Muscle layer of duodenum (tissue), 2 donors: ENCODE data around the gene PTPRT.

ENCODE experiments used
- H3K27ac ChIP-seq: one replicate; pipeline ENCODE4 v1.7.0; 2013; ENCODE audit warnings: mild to moderate bottlenecking, low read length
- H3K27me3 ChIP-seq: one replicate; pipeline ENCODE4 v1.7.0; 2013; ENCODE audit warnings: low read depth, mild to moderate bottlenecking, control low read depth, low read length
- H3K36me3 ChIP-seq, 2 donors: one replicate each; pipeline ENCODE4 v1.7.0; 2013; ENCODE audit warnings: low read length in 2 of 2, control low read depth in 1 of 2, mild to moderate bottlenecking in 1 of 2; ENCODE audit not compliant: insufficient read depth in 2 of 2, control insufficient read depth in 1 of 2
- H3K4me1 ChIP-seq, 2 donors: one replicate each; pipeline ENCODE4 v1.7.0; 2013; ENCODE audit warnings: low read length in 2 of 2, mild to moderate bottlenecking in 2 of 2, control low read depth in 1 of 2, moderate library complexity in 1 of 2; ENCODE audit not compliant: insufficient read depth in 2 of 2, control insufficient read depth in 1 of 2
- H3K4me3 ChIP-seq, 2 donors: one replicate each; pipeline ENCODE4 v1.7.0; 2013; ENCODE audit warnings: low read length in 2 of 2, low read depth in 1 of 2, mild to moderate bottlenecking in 1 of 2
- H3K9me3 ChIP-seq, 2 donors: one replicate each; pipeline ENCODE4 v1.7.0; 2013; ENCODE audit warnings: low read length in 2 of 2, control low read depth in 1 of 2, mild to moderate bottlenecking in 1 of 2; ENCODE audit not compliant: control insufficient read depth in 1 of 2
- donor health status: healthy.

The PTPRT gene

DNA sequence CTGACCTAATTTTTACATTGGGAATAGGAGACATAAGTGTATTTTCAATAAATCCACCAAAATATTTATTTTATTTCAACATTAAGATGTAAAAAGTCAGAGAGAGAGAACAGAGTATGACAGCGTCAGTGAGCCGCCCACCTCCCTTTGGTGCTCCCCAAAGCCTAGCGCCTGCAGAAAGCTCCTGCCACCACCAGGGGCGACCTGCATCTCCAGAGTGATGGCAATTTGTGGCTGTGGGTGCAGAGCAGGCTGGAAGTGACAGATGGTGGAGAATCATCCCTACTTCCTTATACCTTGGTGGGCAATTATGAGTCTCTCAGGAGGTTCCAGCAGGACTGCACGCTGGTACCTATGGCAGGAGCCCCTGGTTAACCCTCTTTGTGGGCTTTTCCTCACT lies 87.3 kb downstream of the PTPRT start:
- Histone ChIP-seq H3K27me3 (no peaks in the 10 kb centered on the region), H3K9me3 (no peaks in the 10 kb centered on the region)

DNA sequence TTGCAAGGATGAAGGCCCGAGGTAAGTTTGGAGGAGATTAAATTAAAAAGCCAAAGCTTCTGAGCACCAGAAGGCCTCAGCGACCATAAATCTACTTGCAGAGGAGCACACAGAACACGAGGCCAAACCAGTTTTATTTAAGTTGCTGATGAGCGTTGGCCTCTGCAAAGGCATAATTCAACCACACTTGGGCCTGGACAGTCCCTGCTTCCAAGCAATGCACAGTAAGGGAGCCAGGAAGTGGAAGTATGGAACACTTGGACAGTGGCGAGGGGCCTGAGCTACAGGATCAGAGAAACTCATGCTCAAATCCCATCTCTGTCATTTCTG lies 92.8 kb downstream of the PTPRT start:
- H3K4me1 ChIP-seq: peaks cover 0 to 5% of the 10 kb centered on the region in 2 donors
- no peaks in the 10 kb centered on the region for H3K27me3 ChIP-seq
- H3K4me3 ChIP-seq: no peak overlapping the region
- H3K27ac ChIP-seq: no peak overlapping the region
- no peaks in the 10 kb centered on the region for H3K36me3 ChIP-seq
- H3K9me3 ChIP-seq: no peaks in the 10 kb centered on the region

More for the DNA sequence above, 87.3 kb downstream of the PTPRT start:
- no peak overlapping the region for H3K4me3 ChIP-seq
- H3K27ac ChIP-seq: no peak overlapping the region
- H3K4me1 ChIP-seq: no peaks in the 10 kb centered on the region
- H3K36me3 ChIP-seq: no peaks in the 10 kb centered on the region

DNA sequence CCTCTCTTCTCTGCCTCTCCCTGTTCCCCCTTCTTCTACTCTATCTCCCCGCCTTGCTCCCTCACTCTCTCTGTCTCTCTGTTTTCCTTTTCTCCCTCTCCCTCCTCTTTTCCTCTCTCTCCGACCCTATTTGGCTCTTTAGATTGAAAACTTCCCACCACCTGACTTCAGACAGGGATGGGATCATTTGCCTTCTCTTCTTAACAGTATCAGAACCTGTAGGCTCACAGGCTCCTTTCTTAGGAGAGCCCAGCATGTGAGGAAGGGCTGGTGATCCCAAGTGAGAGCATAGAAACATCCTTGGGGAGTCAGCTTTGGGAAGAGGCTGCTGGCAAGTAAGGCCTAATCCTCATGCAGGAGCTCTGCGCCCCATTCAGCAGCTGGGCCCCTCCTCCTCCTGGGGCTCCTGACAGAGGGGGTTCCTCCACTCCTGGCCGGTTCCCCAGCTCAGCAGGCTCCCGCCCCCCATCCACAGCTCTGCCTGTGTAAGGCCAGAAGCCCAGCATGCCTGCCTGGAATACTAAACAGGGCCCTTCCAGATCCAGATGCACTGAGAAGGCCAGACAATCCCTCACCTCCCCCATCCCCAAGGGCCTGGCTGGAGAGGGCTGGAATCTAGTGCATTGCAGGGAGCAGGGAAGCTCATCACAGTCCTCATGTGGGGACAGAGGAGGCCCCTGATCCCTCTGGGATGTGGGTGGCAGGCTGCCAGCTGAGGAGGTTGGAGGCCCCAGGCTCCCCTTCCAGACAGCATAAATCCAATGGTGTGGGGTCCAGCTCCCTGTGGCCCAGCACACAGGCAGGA lies 93.4 kb downstream of the PTPRT start:
- Histone ChIP-seq H3K36me3 (no peaks in the 10 kb centered on the region), H3K9me3 (no peaks in the 10 kb centered on the region), H3K4me3 (no peak overlapping the region), H3K27ac (no peak overlapping the region), H3K27me3 (no peaks in the 10 kb centered on the region), H3K4me1 (peaks cover 0 to 5% of the 10 kb centered on the region in 2 donors)

DNA sequence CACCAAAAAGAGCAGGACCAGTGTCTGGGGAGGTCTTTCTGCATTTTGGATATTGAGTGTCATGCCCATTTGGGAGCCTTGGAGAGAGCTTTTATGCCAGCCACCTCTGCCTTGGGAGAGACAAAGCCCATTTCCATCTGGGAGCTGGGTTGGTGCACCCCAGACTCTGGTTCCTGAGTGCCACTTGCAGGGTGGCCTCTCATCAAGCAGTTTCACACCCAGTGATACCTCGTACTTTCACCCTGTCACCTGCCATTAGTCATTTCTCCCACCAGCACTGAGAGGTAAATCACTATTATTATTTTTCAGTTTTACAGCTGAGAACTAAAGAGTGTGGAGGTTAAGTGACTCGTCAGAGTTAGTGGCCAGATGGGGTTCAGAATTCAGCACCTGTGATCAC lies 94.7 kb downstream of the PTPRT start:
- H3K4me1 ChIP-seq: peaks cover 0 to 5% of the 10 kb centered on the region in 2 donors
- H3K9me3 ChIP-seq: no peaks in the 10 kb centered on the region
- H3K27me3 ChIP-seq: no peaks in the 10 kb centered on the region
- no peaks in the 10 kb centered on the region for H3K36me3 ChIP-seq
- H3K27ac ChIP-seq: no peak overlapping the region
- H3K4me3 ChIP-seq: no peak overlapping the region

GRCh38 chr20:43092386-43093088 lies 97.2 kb downstream of the PTPRT start:
- Histone ChIP-seq H3K27ac (no peak overlapping the region), H3K27me3 (no peaks in the 10 kb centered on the region), H3K9me3 (no peaks in the 10 kb centered on the region), H3K4me3 (no peak overlapping the region), H3K4me1 (peaks cover 0 to 5% of the 10 kb centered on the region in 2 donors), H3K36me3 (no peaks in the 10 kb centered on the region)

- H3K27ac ChIP-seq: no peak overlapping the region
- no peaks in the 10 kb centered on the region for H3K27me3 ChIP-seq
- H3K36me3 ChIP-seq: no peaks in the 10 kb centered on the region
- H3K4me1 ChIP-seq: no peaks in the 10 kb centered on the region
- no peaks in the 10 kb centered on the region for H3K9me3 ChIP-seq
- H3K4me3 ChIP-seq: no peak overlapping the region
These were observed 121.2 kb downstream of the PTPRT start for GRCh38 chr20:43068482-43068881.

- H3K9me3 ChIP-seq: no peaks in the 10 kb centered on the region
- no peak overlapping the region for H3K27ac ChIP-seq
- no peaks in the 10 kb centered on the region for H3K4me1 ChIP-seq
- no peaks in the 10 kb centered on the region for H3K36me3 ChIP-seq
- no peaks in the 10 kb centered on the region for H3K27me3 ChIP-seq
- H3K4me3 ChIP-seq: no peak overlapping the region
These were observed 123.6 kb downstream of the PTPRT start for GRCh38 chr20:43066125-43066524.

DNA sequence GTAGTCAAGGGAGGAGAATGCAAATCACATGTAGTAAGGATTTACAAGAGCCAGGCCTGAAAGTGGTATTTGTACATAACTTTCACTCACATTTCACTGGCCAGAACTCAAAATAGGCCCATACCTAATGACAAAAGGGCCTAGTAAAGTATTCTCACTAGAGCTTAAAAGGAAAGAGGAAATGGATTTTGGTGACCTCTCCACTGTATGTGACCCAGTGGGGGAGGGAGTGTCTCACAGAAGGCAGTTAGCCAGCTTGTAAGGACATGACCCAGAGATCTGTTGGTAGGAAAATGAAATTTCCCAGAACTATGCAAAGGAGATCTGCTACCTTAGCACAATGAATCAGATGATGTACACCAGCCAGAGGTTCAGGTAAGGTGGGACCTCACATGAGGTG lies 124.4 kb downstream of the PTPRT start:
- Histone ChIP-seq H3K36me3 (no peaks in the 10 kb centered on the region), H3K27ac (no peak overlapping the region)

GRCh38 chr20:43058077-43058476 lies 131.6 kb downstream of the PTPRT start:
- Histone ChIP-seq H3K27ac (no peak overlapping the region), H3K9me3 (no peaks in the 10 kb centered on the region), H3K36me3 (no peaks in the 10 kb centered on the region), H3K4me3 (no peak overlapping the region), H3K4me1 (no peaks in the 10 kb centered on the region), H3K27me3 (no peaks in the 10 kb centered on the region)

More for the DNA sequence above, 124.4 kb downstream of the PTPRT start:
- H3K4me1 ChIP-seq: no peaks in the 10 kb centered on the region
- H3K4me3 ChIP-seq: no peak overlapping the region
- H3K9me3 ChIP-seq: no peaks in the 10 kb centered on the region
- no peaks in the 10 kb centered on the region for H3K27me3 ChIP-seq

DNA sequence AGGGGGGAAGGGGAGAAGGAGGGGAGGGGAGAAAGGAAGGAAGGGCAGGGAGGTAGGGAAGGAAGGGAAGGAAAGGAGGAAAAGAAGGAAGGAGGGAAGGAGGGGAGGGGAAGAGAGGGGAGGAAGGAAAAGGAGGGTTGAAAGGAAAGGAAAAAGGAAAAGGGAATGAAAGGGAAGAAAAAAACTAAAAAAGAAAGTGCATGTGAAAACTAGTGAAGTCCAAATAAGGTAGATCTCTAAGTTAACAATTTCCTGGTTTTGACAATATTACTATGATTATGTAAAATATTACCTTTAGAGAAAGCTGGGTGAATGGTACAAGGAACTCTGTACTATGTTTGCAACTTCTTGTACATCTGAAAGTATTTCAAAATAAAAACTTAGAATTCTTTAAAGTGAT lies 132.4 kb downstream of the PTPRT start:
- H3K4me1 ChIP-seq: no peaks in the 10 kb centered on the region
- H3K9me3 ChIP-seq: no peaks in the 10 kb centered on the region
- no peaks in the 10 kb centered on the region for H3K36me3 ChIP-seq
- H3K27me3 ChIP-seq: no peaks in the 10 kb centered on the region
- H3K4me3 ChIP-seq: no peak overlapping the region
- no peak overlapping the region for H3K27ac ChIP-seq

- Histone ChIP-seq H3K4me3 (no peak overlapping the region), H3K27ac (no peak overlapping the region), H3K4me1 (no peaks in the 10 kb centered on the region)
These were observed 134.4 kb downstream of the PTPRT start for GRCh38 chr20:43055181-43055884.

More at GRCh38 chr20:43055181-43055884, 134.4 kb downstream of the PTPRT start:
- H3K27me3 ChIP-seq: no peaks in the 10 kb centered on the region
- H3K9me3 ChIP-seq: no peaks in the 10 kb centered on the region
- no peaks in the 10 kb centered on the region for H3K36me3 ChIP-seq
